Breast epithelium (tissue), 4 donors: ENCODE results near the gene FLCN. TPM values are rescaled to one million over a fixed set of nuclear protein-coding genes. Genes with fewer than 3 reads are reported as not detected.

ENCODE experiments used
- DNase-seq, 2 donors: peaks; one replicate each; pipeline ENCODE4 v3.0.0-alpha.2; 2019; ENCODE audit warnings: low spot score in 2 of 2
- H3K27ac ChIP-seq, 2 donors: fragments of 200-600 bp; sonication (generic) in 1 of 2; one replicate each; pipeline ENCODE4 v1.5.1; 2016 to 2019; ENCODE audit warnings: mild to moderate bottlenecking in 1 of 2
- H3K27me3 ChIP-seq, 2 donors: fragments of 200-600 bp; sonication (generic) in 1 of 2; one replicate each; pipeline versions ENCODE4 v1.5.1 to v1.6.0; 2017 to 2019; ENCODE audit warnings: control low read depth in 1 of 2, mild to moderate bottlenecking in 1 of 2
- H3K36me3 ChIP-seq: fragments of 200-600 bp; one replicate; pipeline ENCODE4 v1.5.1; 2019
- H3K4me1 ChIP-seq, 2 donors: fragments of 200-600 bp; sonication (generic); one replicate each; pipeline ENCODE4 v1.5.1; 2016 to 2019; ENCODE audit warnings: control low read depth in 1 of 2
- H3K4me3 ChIP-seq, 3 donors: fragments of 200-600 bp; sonication (generic); 1 replicate in 2 of 3; 2 replicates in 1 of 3; pipeline ENCODE4 v1.5.1; 2016 to 2019; ENCODE audit warnings: mild to moderate bottlenecking in 3 of 3, moderate library complexity in 2 of 3
- H3K9me3 ChIP-seq, 2 donors: fragments of 200-600 bp; sonication (generic) in 1 of 2; one replicate each; pipeline ENCODE4 v1.5.1; 2016 to 2019; ENCODE audit warnings: control low read depth in 1 of 2
- CTCF ChIP-seq, 3 donors: fragments of 450-650 bp; IDR thresholded peaks; one replicate each; pipeline ENCODE4 v1.5.1; 2016 to 2017; ENCODE audit warnings: antibody characterized with exemption in 3 of 3, mild to moderate bottlenecking in 3 of 3, moderate library complexity in 3 of 3
- POLR2A ChIP-seq: fragments of 450-650 bp; IDR thresholded peaks from one replicate; pipeline ENCODE4 v1.6.1; 2016; ENCODE audit warnings: antibody characterized with exemption, mild to moderate bottlenecking, moderate library complexity
- POLR2AphosphoS5 ChIP-seq, 3 donors: sonication (generic); formaldehyde crosslinking; IDR thresholded peaks; one replicate each; pipeline ENCODE4 v1.6.1; 2017; ENCODE audit warnings: antibody characterized with exemption in 3 of 3
- intact Hi-C: fragments of 100-400 bp; cut with DNase I; formaldehyde crosslinking; loops from one replicate; pipeline ENCODE4 v1.15.1; 2023; ENCODE audit warnings: low total_unique reads
- total RNA-seq, 3 donors: library from RNA; depleted of rRNA; stranded (reverse); fragments of >200 nt; gene quantifications; one replicate each; pipeline ENCODE4 v1.1.0, GENCODE V29; 2016

FLCN gene
- total RNA-seq, 3 donors from 2014 or later: 39.7 to 61.1 (median 57.0) TPM

GRCh38 chr17:17216236-17216635, 20.7 kb downstream of the FLCN start:
- Histone ChIP-seq H3K27ac (no peak overlapping the region), H3K4me1 (no peaks in the 10 kb centered on the region), H3K27me3 (no peaks in the 10 kb centered on the region), H3K9me3 (no peaks in the 10 kb centered on the region), H3K36me3 (peaks cover 14% of the 10 kb centered on the region), H3K4me3 (no peak overlapping the region)
- intact Hi-C loops: no loop called here
- DNase-seq: no peak
- TF ChIP-seq POLR2AphosphoS5 (IDR thresholded peaks at IDR 0.05) (no peak), CTCF (IDR thresholded peaks at IDR 0.05) (no peak), POLR2A (no peak)

GRCh38 chr17:17215575-17215974, 21.4 kb downstream of the FLCN start:
- Histone ChIP-seq H3K9me3 (no peaks in the 10 kb centered on the region), H3K27me3 (no peaks in the 10 kb centered on the region), H3K4me3 (no peak overlapping the region), H3K36me3 (peaks cover 14% of the 10 kb centered on the region), H3K27ac (no peak overlapping the region), H3K4me1 (no peaks in the 10 kb centered on the region)
- DNase-seq: no peak
- no peak for TF ChIP-seq POLR2AphosphoS5 (IDR thresholded peaks at IDR 0.05)
- no peak for TF ChIP-seq POLR2A
- no peak for TF ChIP-seq CTCF (IDR thresholded peaks at IDR 0.05)
- intact Hi-C loops: no loop called here

GRCh38 chr17:17214646-17215436, 22.1 kb downstream of the FLCN start:
- Histone ChIP-seq H3K27ac (no peak overlapping the region), H3K9me3 (no peaks in the 10 kb centered on the region), H3K4me1 (no peaks in the 10 kb centered on the region), H3K4me3 (no peak overlapping the region), H3K36me3 (peaks cover 14% of the 10 kb centered on the region), H3K27me3 (no peaks in the 10 kb centered on the region)
- TF ChIP-seq POLR2AphosphoS5 (IDR thresholded peaks at IDR 0.05) (no peak), CTCF (IDR thresholded peaks at IDR 0.05) (no peak), POLR2A (no peak)
- intact Hi-C loops: no loop called here
- DNase-seq: no peak

GRCh38 chr17:17213775-17214174, 23.2 kb downstream of the FLCN start:
- no peaks in the 10 kb centered on the region for H3K9me3 ChIP-seq
- intact Hi-C loops: no loop called here
- H3K36me3 ChIP-seq: peaks cover 10% of the 10 kb centered on the region
- no peaks in the 10 kb centered on the region for H3K4me1 ChIP-seq
- no peaks in the 10 kb centered on the region for H3K27me3 ChIP-seq
- no peak overlapping the region for H3K4me3 ChIP-seq
- TF ChIP-seq POLR2A: no peak
- no peak for TF ChIP-seq CTCF (IDR thresholded peaks at IDR 0.05)
- TF ChIP-seq POLR2AphosphoS5 (IDR thresholded peaks at IDR 0.05): no peak
- DNase-seq: no peak
- no peak overlapping the region for H3K27ac ChIP-seq

- intact Hi-C loops: loop anchor here (5.0 kb wide), 1 partner anchor 56 kb away; no protein-coding TSS in a partner anchor
- no peaks in the 10 kb centered on the region for H3K27me3 ChIP-seq
- H3K27ac ChIP-seq: peak overlapping the region; percentile 93 to 95
- peaks cover 8 to 19% of the 10 kb centered on the region in 2 donors for H3K4me1 ChIP-seq
- H3K9me3 ChIP-seq: no peaks in the 10 kb centered on the region
- no peak overlapping the region for H3K4me3 ChIP-seq
- H3K36me3 ChIP-seq: no peaks in the 10 kb centered on the region
- no peak for TF ChIP-seq POLR2A
- TF ChIP-seq CTCF (IDR thresholded peaks at IDR 0.05): no peak
- no peak for TF ChIP-seq POLR2AphosphoS5 (IDR thresholded peaks at IDR 0.05)
- DNase-seq: no peak
Measured at GRCh38 chr17:17207998-17208397, 29.0 kb downstream of the FLCN start.
